ENCODE data around the gene TSGA10IP.

- TF ChIP-seq REST (IDR thresholded peaks at IDR 0.05; ENCODE audit: insufficient read depth in 1 of 2, low read depth in 2 of 2, low read length in 1 of 2) (no peak), POLR2AphosphoS5 (IDR thresholded peaks at IDR 0.05; ENCODE audit: low read depth, low read length) (peak; percentile 65), CTCF (IDR thresholded peaks at IDR 0.05) (no peak)
Observed at GRCh38 chr11:66006134-66006890, 61.0 kb downstream of the TSGA10IP start.
